GM19099 (cell line): Measurements from ENCODE around the gene ATG16L1.

Source experiments
- POLR2A ChIP-seq: IDR thresholded peaks from 3 replicates; pipeline ENCODE4 v1.6.1; 2011; ENCODE audit warnings: low read depth; ENCODE audit not compliant: insufficient read length; ENCODE audit errors: extremely low read depth

Gene ATG16L1

GRCh38 chr2:233251306-233252116, at the start of gene ATG16L1:
Gene ATG16L1, plus strand, starts transcription at chr2:233251673. Its CDS starts 155 bp downstream, at chr2:233251828.
- TF ChIP-seq POLR2A = peak; percentile 92

GRCh38 chr2:233202531-233202944, 48.9 kb upstream of the ATG16L1 start:
- TF ChIP-seq POLR2A = no peak

DNA sequence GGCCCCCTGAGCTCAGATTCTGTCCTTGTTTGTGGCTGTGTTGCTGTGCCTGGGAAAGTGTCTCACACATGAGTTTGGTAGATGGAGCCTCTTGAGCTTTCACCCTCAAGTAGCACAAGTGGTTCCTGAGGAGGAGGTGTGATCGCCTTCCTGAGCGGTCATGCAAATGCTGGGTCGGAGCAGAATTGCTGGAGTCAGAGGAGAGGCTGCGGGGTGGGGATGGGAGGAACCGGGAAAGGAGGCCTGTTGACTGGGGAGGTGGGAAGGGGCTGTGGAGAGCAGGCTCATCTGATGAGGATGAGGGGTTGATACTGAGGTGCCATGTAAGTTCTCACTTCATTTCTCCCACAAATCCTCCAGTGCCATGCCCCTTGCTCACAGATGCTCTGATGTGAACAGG, 48.4 kb upstream of the ATG16L1 start:
- no peak for TF ChIP-seq POLR2A

DNA sequence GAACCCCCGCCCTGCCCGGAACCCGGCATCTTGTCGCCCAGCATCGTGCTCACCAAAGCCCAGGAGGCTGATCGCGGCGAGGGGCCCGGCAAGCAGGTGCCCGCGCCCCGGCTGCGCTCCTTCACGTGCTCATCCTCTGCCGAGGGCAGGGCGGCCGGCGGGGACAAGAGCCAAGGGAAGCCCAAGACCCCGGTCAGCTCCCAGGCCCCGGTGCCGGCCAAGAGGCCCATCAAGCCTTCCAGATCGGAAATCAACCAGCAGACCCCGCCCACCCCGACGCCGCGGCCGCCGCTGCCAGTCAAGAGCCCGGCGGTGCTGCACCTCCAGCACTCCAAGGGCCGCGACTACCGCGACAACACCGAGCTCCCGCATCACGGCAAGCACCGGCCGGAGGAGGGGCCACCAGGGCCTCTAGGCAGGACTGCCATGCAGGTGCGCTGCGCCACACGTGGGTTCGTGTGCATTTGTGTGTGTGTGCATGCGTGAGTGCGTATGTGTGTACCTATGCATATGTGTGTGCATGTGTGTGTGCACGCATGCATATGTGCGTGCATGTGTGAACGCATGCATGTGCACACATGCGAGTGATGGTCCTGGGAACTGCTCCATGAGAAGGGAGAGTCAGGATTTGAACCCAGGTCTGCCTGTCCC, 47.1 kb upstream of the ATG16L1 start:
- TF ChIP-seq POLR2A = no peak

- TF ChIP-seq POLR2A = no peak
These were observed 42.9 kb upstream of the ATG16L1 start for GRCh38 chr2:233208382-233209116.

- no peak for TF ChIP-seq POLR2A
These were observed 42.3 kb upstream of the ATG16L1 start for GRCh38 chr2:233209117-233209532.

DNA sequence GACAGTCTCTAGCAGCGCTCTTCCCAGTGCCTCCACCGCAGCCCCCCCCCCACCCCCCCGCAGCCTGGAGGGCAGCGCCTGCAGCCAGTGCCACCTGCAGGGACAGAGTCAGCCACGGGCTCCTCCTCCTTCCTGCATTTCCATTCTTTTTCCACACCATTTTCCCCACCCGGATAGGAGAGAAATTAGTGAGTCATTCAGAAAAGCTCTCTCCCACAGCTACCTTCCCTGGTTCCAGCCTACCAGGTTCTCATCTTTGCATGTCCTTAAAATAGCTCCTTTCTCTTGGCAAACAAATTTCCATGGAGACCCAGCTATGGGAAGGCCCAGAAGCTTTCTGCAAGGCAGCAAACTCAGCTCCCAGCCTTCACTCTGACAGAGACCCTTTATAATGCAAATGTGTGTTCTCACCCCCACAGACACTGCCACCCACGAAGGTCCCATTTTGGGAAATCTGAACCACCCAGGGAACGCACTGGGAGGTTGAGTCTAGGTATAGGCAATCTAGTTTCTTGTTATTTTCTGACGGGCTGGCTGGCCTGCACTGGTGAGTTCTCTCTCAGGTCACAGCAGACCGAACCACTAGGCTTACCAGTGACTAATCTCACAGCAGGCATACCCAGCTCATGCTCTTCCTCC, 41.8 kb upstream of the ATG16L1 start:
- no peak for TF ChIP-seq POLR2A

DNA sequence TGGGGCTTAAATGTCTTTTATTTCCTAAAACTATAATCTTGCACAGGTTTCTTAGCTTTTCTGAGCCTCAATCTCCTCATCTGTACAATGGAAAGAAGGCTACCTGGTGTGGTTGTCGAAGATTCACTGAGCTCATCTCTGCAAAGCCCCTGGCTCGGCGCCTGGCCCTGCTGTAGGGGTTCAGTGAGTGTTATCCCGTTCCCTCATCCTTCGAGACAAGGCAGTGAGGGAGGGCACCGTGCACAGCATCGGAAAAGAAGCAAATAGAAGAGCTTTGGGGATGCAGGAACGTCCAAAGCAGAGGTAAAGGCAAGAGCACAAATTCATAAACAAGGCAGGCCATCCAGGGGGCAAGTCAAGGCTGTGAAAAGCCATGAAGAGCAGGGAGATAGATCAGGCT, 41.2 kb upstream of the ATG16L1 start:
- no peak for TF ChIP-seq POLR2A

- TF ChIP-seq POLR2A = peak; percentile 11
These were observed 40.5 kb upstream of the ATG16L1 start for GRCh38 chr2:233210843-233211547.

GRCh38 chr2:233211548-233211895, 40.0 kb upstream of the ATG16L1 start:
- no peak for TF ChIP-seq POLR2A

- no peak for TF ChIP-seq POLR2A
These were observed 38.5 kb upstream of the ATG16L1 start for GRCh38 chr2:233213011-233213410.

- TF ChIP-seq POLR2A = no peak
These were observed 37.5 kb upstream of the ATG16L1 start for GRCh38 chr2:233213975-233214374.

- TF ChIP-seq POLR2A = no peak
These were observed 33.5 kb upstream of the ATG16L1 start for GRCh38 chr2:233217892-233218377.

- no peak for TF ChIP-seq POLR2A
These were observed 32.6 kb upstream of the ATG16L1 start for GRCh38 chr2:233218836-233219235.

DNA sequence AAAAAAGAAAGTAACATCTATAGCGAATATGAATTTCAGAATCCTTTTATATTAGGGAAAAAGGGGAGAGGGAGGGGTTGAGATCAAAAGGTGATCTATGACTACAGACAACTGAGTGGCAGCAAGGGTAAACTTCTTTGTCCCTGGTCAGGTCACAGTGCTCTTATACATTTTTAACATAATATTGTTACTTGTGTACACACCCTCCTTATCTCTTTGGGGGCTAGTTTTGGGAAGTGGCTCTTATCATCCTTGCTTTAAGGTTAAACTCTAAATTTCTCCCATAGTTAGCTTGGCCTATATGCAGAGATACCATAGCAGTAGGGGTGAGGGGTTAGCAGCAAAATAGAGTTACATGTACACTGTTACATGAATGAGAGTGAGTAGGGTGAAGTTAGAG, 31.6 kb upstream of the ATG16L1 start:
- no peak for TF ChIP-seq POLR2A

GRCh38 chr2:233221378-233222063, 30.0 kb upstream of the ATG16L1 start:
- TF ChIP-seq POLR2A = no peak
